IMR-90 (cell line): Measurements from ENCODE around the gene CACNB2. TPM values are rescaled to one million over a fixed set of nuclear protein-coding genes. Genes with fewer than 3 reads are reported as not detected.

ENCODE experiments used
- ATAC-seq: fragments of 200-7000 bp; cut with Tn5 transposase; 2 replicates; pipeline ENCODE4 v1.9.1; 2020; ENCODE audit warnings: low read depth, mild to moderate bottlenecking, moderate library complexity
- BruUV-seq: library from RNA; stranded (reverse); fragments of 400-500 nt; replicated peaks from 2 replicates; lab custom pipeline; 2021; lab: Mats Ljungman, UMichigan
- CTCF ChIA-PET: fragments of 300-600 bp; formaldehyde crosslinking; extraction: SDS; loops from one replicate; lab custom pipeline; 2021; ENCODE audit warnings: antibody characterized with exemption; lab: Yijun Ruan, JAX
- POLR2A ChIA-PET: fragments of 300-600 bp; sonication (Branson Sonifier 250); formaldehyde crosslinking; loops from one replicate; lab custom pipeline; 2022; ENCODE audit warnings: antibody characterized with exemption; ENCODE audit not compliant: unreplicated experiment; lab: Charles Lee
- DNase-seq: peaks from one replicate; pipeline ENCODE4 v3.0.0; 2013
- H2AFZ ChIP-seq: replicated peaks from 2 replicates; pipeline ENCODE3; 2013; ENCODE audit warnings: low read length, mild to moderate bottlenecking; ENCODE audit not compliant: poor library complexity
- H2AK5ac ChIP-seq: 2 replicates; pipeline ENCODE4 v1.6.1; 2013; ENCODE audit warnings: low read depth, low read length, inconsistent platforms
- H2AK9ac ChIP-seq: replicated peaks from 2 replicates; pipeline ENCODE3; 2013; ENCODE audit warnings: mild to moderate bottlenecking, low read depth, low read length, moderate library complexity; ENCODE audit not compliant: poor library complexity
- H2BK120ac ChIP-seq: 2 replicates; pipeline ENCODE4 v1.6.1; 2013; ENCODE audit warnings: low read depth, low read length, inconsistent platforms
- H2BK15ac ChIP-seq: 3 replicates; pipeline ENCODE4 v1.6.1; 2013; ENCODE audit warnings: low read depth, low read length, inconsistent platforms
- H2BK20ac ChIP-seq: 2 replicates; pipeline ENCODE4 v1.6.1; 2013; ENCODE audit warnings: low read depth, mild to moderate bottlenecking, inconsistent platforms, low read length, moderate library complexity
- H2BK5ac ChIP-seq: 2 replicates; pipeline ENCODE4 v1.6.1; 2013; ENCODE audit warnings: mild to moderate bottlenecking, low read depth, low read length, inconsistent platforms; ENCODE audit not compliant: poor library complexity, severe bottlenecking
- H3K14ac ChIP-seq: replicated peaks from 2 replicates; pipeline ENCODE4 v1.6.1; 2013; ENCODE audit warnings: low read depth, low read length, inconsistent platforms
- H3K18ac ChIP-seq: 2 replicates; pipeline ENCODE4 v1.6.1; 2013; ENCODE audit warnings: low read depth, low read length, control low read depth
- H3K23ac ChIP-seq: 2 replicates; pipeline ENCODE4 v1.6.1; 2013; ENCODE audit warnings: low read depth, low read length, inconsistent platforms
- H3K27ac ChIP-seq: 2 replicates; pipeline ENCODE4 v1.5.1; 2013; ENCODE audit warnings: mild to moderate bottlenecking, control low read depth, low read length; ENCODE audit not compliant: insufficient read depth
- H3K27me3 ChIP-seq: 2 replicates; pipeline ENCODE4 v1.6.1; 2013; ENCODE audit warnings: low read length; ENCODE audit not compliant: control insufficient read depth, insufficient read depth
- H3K36me3 ChIP-seq: 2 replicates; pipeline ENCODE4 v1.6.1; 2013; ENCODE audit warnings: low read length, mixed read lengths; ENCODE audit not compliant: control insufficient read depth, insufficient read depth
- H3K4ac ChIP-seq: 2 replicates; pipeline ENCODE4 v1.6.1; 2013; ENCODE audit warnings: low read depth, low read length, inconsistent platforms
- H3K4me1 ChIP-seq: 2 replicates; pipeline ENCODE4 v1.6.1; 2013; ENCODE audit warnings: low read length, mixed read lengths; ENCODE audit not compliant: control insufficient read depth, insufficient read depth
- H3K4me2 ChIP-seq: 2 replicates; pipeline ENCODE4 v1.6.1; 2013; ENCODE audit warnings: low read depth, mild to moderate bottlenecking, control low read depth, low read length, moderate library complexity
- H3K4me3 ChIP-seq: 2 replicates; pipeline ENCODE4 v1.5.1; 2013; ENCODE audit warnings: low read depth, mild to moderate bottlenecking, control low read depth, low read length, moderate library complexity; ENCODE audit not compliant: insufficient read depth
- H3K56ac ChIP-seq: 2 replicates; pipeline ENCODE4 v1.6.1; 2013; ENCODE audit warnings: low read length, inconsistent platforms; ENCODE audit not compliant: insufficient read depth; ENCODE audit errors: extremely low read depth
- H3K79me1 ChIP-seq, 2 experiments: 2 replicates each; pipeline ENCODE4 v1.6.1; 2013; ENCODE audit warnings: low read length in 2 of 2, inconsistent platforms in 1 of 2, low read depth in 1 of 2
- H3K9ac ChIP-seq: 2 replicates; pipeline ENCODE4 v1.6.1; 2013; ENCODE audit warnings: low read depth, low read length, control low read depth
- H3K9me1 ChIP-seq: 2 replicates; pipeline ENCODE4 v1.6.1; 2013; ENCODE audit warnings: low read length, inconsistent platforms; ENCODE audit not compliant: insufficient read depth
- H3K9me3 ChIP-seq: 2 replicates; pipeline ENCODE4 v1.6.1; 2013; ENCODE audit warnings: low read length; ENCODE audit not compliant: control insufficient read depth, insufficient read depth
- H4K20me1 ChIP-seq: 2 replicates; pipeline ENCODE4 v1.6.1; 2013; ENCODE audit warnings: low read length, inconsistent platforms; ENCODE audit not compliant: insufficient read depth
- H4K5ac ChIP-seq: 2 replicates; pipeline ENCODE4 v1.6.1; 2013; ENCODE audit warnings: mild to moderate bottlenecking, low read depth, low read length, control low read depth
- H4K8ac ChIP-seq, 2 experiments: 2 replicates each; pipeline ENCODE4 v1.6.1; 2013; ENCODE audit warnings: low read depth in 2 of 2, low read length in 2 of 2, control low read depth in 1 of 2, inconsistent platforms in 1 of 2
- H4K91ac ChIP-seq: 2 replicates; pipeline ENCODE4 v1.6.1; 2013; ENCODE audit warnings: low read depth, low read length, inconsistent platforms; ENCODE audit not compliant: insufficient read depth
- WGBS, 2 experiments: methylation state at CpG; one replicate each; pipeline versions ENCODE4 v1.1.5 to v1.1.7; 2013; ENCODE audit warnings: missing lambda C conversion rate in 2 of 2; ENCODE audit not compliant: insufficient read length in 1 of 2; ENCODE audit errors: extremely low coverage in 2 of 2; 5-methylcytosine and 5-hydroxymethylcytosine counted together
- dilution Hi-C: fragments of 300-500 bp; cut with HindIII; formaldehyde crosslinking; loops from one replicate; pipeline ENCODE4 v1.14.3; 2018; ENCODE audit warnings: low sequenced_read_pairs; ENCODE audit not compliant: unreplicated experiment
- in situ Hi-C: fragments of 300-500 bp; cut with MboI; formaldehyde crosslinking; loops from 3 replicates; pipeline ENCODE4 v1.14.3; 2019; ENCODE audit warnings: low sequenced_read_pairs, inconsistent platforms, mixed read lengths
- intact Hi-C: fragments of 100-400 bp; cut with micrococcal nuclease; formaldehyde crosslinking; loops from 2 replicates; pipeline ENCODE4 v1.10.0; 2022
- polyA plus RNA-seq, 3 experiments: library from polyadenylated mRNA; depleted of rRNA; stranded (reverse); fragments of >200 nt; gene quantifications; 2 replicates each; pipeline ENCODE4 v1.2.3, GENCODE V29; 2012; ENCODE audit warnings: low replicate concordance in 1 of 3
- total RNA-seq: library from RNA; depleted of rRNA; stranded (reverse); fragments of >200 nt; gene quantifications from 2 replicates; pipeline ENCODE4 v1.2.3, GENCODE V29; 2012
- TF ChIP-seq, protein P1 (sequence below): fragments of 150-350 bp; IDR thresholded peaks from 2 replicates; pipeline ENCODE4 v1.6.1; 2017; ENCODE audit warnings: mild to moderate bottlenecking, antibody characterized with exemption, low read length, low read depth
- TF ChIP-seq, protein P2 (sequence below): conservative IDR thresholded peaks from 2 replicates; pipeline ENCODE4 v1.5.1; 2012; ENCODE audit warnings: mild to moderate bottlenecking, low read depth, low read length, improper control_type of control experiment

The CACNB2 gene
- total and polyA plus RNA-seq, 2 of the 4 experiments (the other 2 are of a cell fraction): 0.36 TPM

DNA sequence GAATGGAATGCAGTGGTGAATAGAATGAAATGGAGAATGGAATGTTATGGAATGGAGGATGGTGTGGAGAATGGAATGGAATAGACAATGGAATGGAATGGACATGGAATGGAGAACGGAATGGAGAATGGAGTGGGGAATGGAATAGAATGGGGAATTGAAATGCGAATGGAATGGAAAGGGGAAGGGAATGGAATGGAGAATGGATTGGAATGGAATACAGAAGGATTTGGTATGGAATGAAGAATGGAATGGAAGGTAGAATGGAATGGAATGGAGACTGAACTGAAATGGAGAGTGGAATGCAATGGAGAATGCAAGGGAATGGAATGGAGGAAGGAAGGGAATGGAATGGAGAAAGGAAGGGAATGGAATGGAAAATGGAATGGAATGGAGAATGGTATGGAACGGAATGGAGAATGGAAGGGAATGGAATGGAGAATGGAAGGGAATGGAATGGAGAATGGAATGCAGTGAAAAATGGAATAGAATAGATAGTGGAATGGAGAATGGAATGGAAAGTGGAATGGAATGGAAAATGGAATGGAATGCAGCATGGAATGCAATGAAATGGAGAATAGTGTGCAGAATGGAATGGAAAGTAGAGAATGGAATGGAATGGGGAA is 416.4 kb downstream of the CACNB2 start:
- Histone ChIP-seq H4K8ac (no peak overlapping the region), H3K4me1 (no peaks in the 10 kb centered on the region), H2BK120ac (no peak overlapping the region), H2BK20ac (no peak overlapping the region), H3K36me3 (peaks cover 1% of the 10 kb centered on the region; the same call in 1 of the 2 replicates), H4K20me1 (no peaks in the 10 kb centered on the region), H3K56ac (no peak overlapping the region), H4K91ac (no peak overlapping the region), H2BK5ac (peak overlapping the region; percentile 74), H3K9me1 (no peaks in the 10 kb centered on the region), H2BK15ac (no peak overlapping the region), H3K14ac (no peak overlapping the region), H3K79me1 (no peaks in the 10 kb centered on the region), H2AK9ac (no peak overlapping the region), H3K27ac (no peak overlapping the region), H3K23ac (no peak overlapping the region), H3K9ac (no peak overlapping the region), H4K5ac (no peak overlapping the region), H3K27me3 (no peaks in the 10 kb centered on the region), H2AK5ac (no peak overlapping the region), H2AFZ (no peak overlapping the region), H3K18ac (no peak overlapping the region), H3K4ac (no peak overlapping the region), H3K4me2 (no peak overlapping the region), H3K9me3 (no peaks in the 10 kb centered on the region; the same call in 1 of the 2 replicates), H3K4me3 (no peak overlapping the region)
- BruUV-seq: no TSS peak
- ChIA-PET POLR2A (no interaction called here), CTCF (no interaction called here)
- no peak for DNase-seq
- dilution Hi-C loops (no loop called here), in situ Hi-C loops (no loop called here), intact Hi-C loops (no loop called here)
- TF ChIP-seq, protein P1, sequence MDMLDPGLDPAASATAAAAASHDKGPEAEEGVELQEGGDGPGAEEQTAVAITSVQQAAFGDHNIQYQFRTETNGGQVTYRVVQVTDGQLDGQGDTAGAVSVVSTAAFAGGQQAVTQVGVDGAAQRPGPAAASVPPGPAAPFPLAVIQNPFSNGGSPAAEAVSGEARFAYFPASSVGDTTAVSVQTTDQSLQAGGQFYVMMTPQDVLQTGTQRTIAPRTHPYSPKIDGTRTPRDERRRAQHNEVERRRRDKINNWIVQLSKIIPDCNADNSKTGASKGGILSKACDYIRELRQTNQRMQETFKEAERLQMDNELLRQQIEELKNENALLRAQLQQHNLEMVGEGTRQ: no peak
- TF ChIP-seq, protein P2, sequence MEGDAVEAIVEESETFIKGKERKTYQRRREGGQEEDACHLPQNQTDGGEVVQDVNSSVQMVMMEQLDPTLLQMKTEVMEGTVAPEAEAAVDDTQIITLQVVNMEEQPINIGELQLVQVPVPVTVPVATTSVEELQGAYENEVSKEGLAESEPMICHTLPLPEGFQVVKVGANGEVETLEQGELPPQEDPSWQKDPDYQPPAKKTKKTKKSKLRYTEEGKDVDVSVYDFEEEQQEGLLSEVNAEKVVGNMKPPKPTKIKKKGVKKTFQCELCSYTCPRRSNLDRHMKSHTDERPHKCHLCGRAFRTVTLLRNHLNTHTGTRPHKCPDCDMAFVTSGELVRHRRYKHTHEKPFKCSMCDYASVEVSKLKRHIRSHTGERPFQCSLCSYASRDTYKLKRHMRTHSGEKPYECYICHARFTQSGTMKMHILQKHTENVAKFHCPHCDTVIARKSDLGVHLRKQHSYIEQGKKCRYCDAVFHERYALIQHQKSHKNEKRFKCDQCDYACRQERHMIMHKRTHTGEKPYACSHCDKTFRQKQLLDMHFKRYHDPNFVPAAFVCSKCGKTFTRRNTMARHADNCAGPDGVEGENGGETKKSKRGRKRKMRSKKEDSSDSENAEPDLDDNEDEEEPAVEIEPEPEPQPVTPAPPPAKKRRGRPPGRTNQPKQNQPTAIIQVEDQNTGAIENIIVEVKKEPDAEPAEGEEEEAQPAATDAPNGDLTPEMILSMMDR: no peak
- no peak for ATAC-seq
- WGBS, 2 experiments: 90 to 99% methylated on average over 3 of the region's 3 CpGs
